IMR-90 (cell line): ENCODE data around the gene LIPG. TPM values are rescaled to one million over a fixed set of nuclear protein-coding genes. Genes with fewer than 3 reads are reported as not detected.

Experiments
- ATAC-seq: fragments of 200-7000 bp; cut with Tn5 transposase; 2 replicates; pipeline ENCODE4 v1.9.1; 2020; ENCODE audit warnings: low read depth, mild to moderate bottlenecking, moderate library complexity
- BruUV-seq: library from RNA; stranded (reverse); fragments of 400-500 nt; replicated peaks from 2 replicates; lab custom pipeline; 2021; lab: Mats Ljungman, UMichigan
- CTCF ChIA-PET: fragments of 300-600 bp; formaldehyde crosslinking; extraction: SDS; loops from one replicate; lab custom pipeline; 2021; ENCODE audit warnings: antibody characterized with exemption; lab: Yijun Ruan, JAX
- POLR2A ChIA-PET: fragments of 300-600 bp; sonication (Branson Sonifier 250); formaldehyde crosslinking; loops from one replicate; lab custom pipeline; 2022; ENCODE audit warnings: antibody characterized with exemption; ENCODE audit not compliant: unreplicated experiment; lab: Charles Lee
- DNase-seq: peaks from one replicate; pipeline ENCODE4 v3.0.0; 2013
- H2AFZ ChIP-seq: replicated peaks from 2 replicates; pipeline ENCODE3; 2013; ENCODE audit warnings: low read length, mild to moderate bottlenecking; ENCODE audit not compliant: poor library complexity
- H2AK5ac ChIP-seq: 2 replicates; pipeline ENCODE4 v1.6.1; 2013; ENCODE audit warnings: low read depth, low read length, inconsistent platforms
- H2AK9ac ChIP-seq: replicated peaks from 2 replicates; pipeline ENCODE3; 2013; ENCODE audit warnings: mild to moderate bottlenecking, low read depth, low read length, moderate library complexity; ENCODE audit not compliant: poor library complexity
- H2BK120ac ChIP-seq: 2 replicates; pipeline ENCODE4 v1.6.1; 2013; ENCODE audit warnings: low read depth, low read length, inconsistent platforms
- H2BK15ac ChIP-seq: 3 replicates; pipeline ENCODE4 v1.6.1; 2013; ENCODE audit warnings: low read depth, low read length, inconsistent platforms
- H2BK20ac ChIP-seq: 2 replicates; pipeline ENCODE4 v1.6.1; 2013; ENCODE audit warnings: low read depth, mild to moderate bottlenecking, inconsistent platforms, low read length, moderate library complexity
- H2BK5ac ChIP-seq: 2 replicates; pipeline ENCODE4 v1.6.1; 2013; ENCODE audit warnings: mild to moderate bottlenecking, low read depth, low read length, inconsistent platforms; ENCODE audit not compliant: poor library complexity, severe bottlenecking
- H3K14ac ChIP-seq: replicated peaks from 2 replicates; pipeline ENCODE4 v1.6.1; 2013; ENCODE audit warnings: low read depth, low read length, inconsistent platforms
- H3K18ac ChIP-seq: 2 replicates; pipeline ENCODE4 v1.6.1; 2013; ENCODE audit warnings: low read depth, low read length, control low read depth
- H3K23ac ChIP-seq: 2 replicates; pipeline ENCODE4 v1.6.1; 2013; ENCODE audit warnings: low read depth, low read length, inconsistent platforms
- H3K27ac ChIP-seq: 2 replicates; pipeline ENCODE4 v1.5.1; 2013; ENCODE audit warnings: mild to moderate bottlenecking, control low read depth, low read length; ENCODE audit not compliant: insufficient read depth
- H3K27me3 ChIP-seq: 2 replicates; pipeline ENCODE4 v1.6.1; 2013; ENCODE audit warnings: low read length; ENCODE audit not compliant: control insufficient read depth, insufficient read depth
- H3K36me3 ChIP-seq: 2 replicates; pipeline ENCODE4 v1.6.1; 2013; ENCODE audit warnings: low read length, mixed read lengths; ENCODE audit not compliant: control insufficient read depth, insufficient read depth
- H3K4ac ChIP-seq: 2 replicates; pipeline ENCODE4 v1.6.1; 2013; ENCODE audit warnings: low read depth, low read length, inconsistent platforms
- H3K4me1 ChIP-seq: 2 replicates; pipeline ENCODE4 v1.6.1; 2013; ENCODE audit warnings: low read length, mixed read lengths; ENCODE audit not compliant: control insufficient read depth, insufficient read depth
- H3K4me2 ChIP-seq: 2 replicates; pipeline ENCODE4 v1.6.1; 2013; ENCODE audit warnings: low read depth, mild to moderate bottlenecking, control low read depth, low read length, moderate library complexity
- H3K4me3 ChIP-seq: 2 replicates; pipeline ENCODE4 v1.5.1; 2013; ENCODE audit warnings: low read depth, mild to moderate bottlenecking, control low read depth, low read length, moderate library complexity; ENCODE audit not compliant: insufficient read depth
- H3K56ac ChIP-seq: 2 replicates; pipeline ENCODE4 v1.6.1; 2013; ENCODE audit warnings: low read length, inconsistent platforms; ENCODE audit not compliant: insufficient read depth; ENCODE audit errors: extremely low read depth
- H3K79me1 ChIP-seq, 2 experiments: 2 replicates each; pipeline ENCODE4 v1.6.1; 2013; ENCODE audit warnings: low read length in 2 of 2, inconsistent platforms in 1 of 2, low read depth in 1 of 2
- H3K9ac ChIP-seq: 2 replicates; pipeline ENCODE4 v1.6.1; 2013; ENCODE audit warnings: low read depth, low read length, control low read depth
- H3K9me1 ChIP-seq: 2 replicates; pipeline ENCODE4 v1.6.1; 2013; ENCODE audit warnings: low read length, inconsistent platforms; ENCODE audit not compliant: insufficient read depth
- H3K9me3 ChIP-seq: 2 replicates; pipeline ENCODE4 v1.6.1; 2013; ENCODE audit warnings: low read length; ENCODE audit not compliant: control insufficient read depth, insufficient read depth
- H4K20me1 ChIP-seq: 2 replicates; pipeline ENCODE4 v1.6.1; 2013; ENCODE audit warnings: low read length, inconsistent platforms; ENCODE audit not compliant: insufficient read depth
- H4K5ac ChIP-seq: 2 replicates; pipeline ENCODE4 v1.6.1; 2013; ENCODE audit warnings: mild to moderate bottlenecking, low read depth, low read length, control low read depth
- H4K8ac ChIP-seq, 2 experiments: 2 replicates each; pipeline ENCODE4 v1.6.1; 2013; ENCODE audit warnings: low read depth in 2 of 2, low read length in 2 of 2, control low read depth in 1 of 2, inconsistent platforms in 1 of 2
- H4K91ac ChIP-seq: 2 replicates; pipeline ENCODE4 v1.6.1; 2013; ENCODE audit warnings: low read depth, low read length, inconsistent platforms; ENCODE audit not compliant: insufficient read depth
- BHLHE40 ChIP-seq: fragments of 150-350 bp; IDR thresholded peaks from 2 replicates; pipeline ENCODE4 v1.6.1; 2016; ENCODE audit warnings: mild to moderate bottlenecking, low read depth, low read length
- CEBPB ChIP-seq: IDR thresholded peaks from 2 replicates; pipeline ENCODE4 v1.6.1; 2012; ENCODE audit warnings: low read depth, low read length, improper control_type of control experiment
- CHD1 ChIP-seq: IDR thresholded peaks from 2 replicates; pipeline ENCODE4 v1.6.1; 2012; ENCODE audit warnings: low read depth, low read length, improper control_type of control experiment
- ELK1 ChIP-seq: fragments of 150-350 bp; IDR thresholded peaks from 2 replicates; pipeline ENCODE4 v1.6.1; 2016; ENCODE audit warnings: low read depth, mild to moderate bottlenecking, low read length, moderate library complexity, borderline replicate concordance
- FOS ChIP-seq: fragments of 150-350 bp; IDR thresholded peaks from 2 replicates; pipeline ENCODE4 v1.6.1; 2016; ENCODE audit warnings: low read depth, low read length
- RAD21 ChIP-seq: IDR thresholded peaks from 2 replicates; pipeline ENCODE4 v1.6.1; 2012; ENCODE audit warnings: low read length, improper control_type of control experiment
- RFX5 ChIP-seq: IDR thresholded peaks from 2 replicates; pipeline ENCODE4 v1.8.0; 2012; ENCODE audit warnings: low read depth, mild to moderate bottlenecking, low read length, moderate library complexity
- SMC3 ChIP-seq: fragments of 150-350 bp; IDR thresholded peaks from 2 replicates; pipeline ENCODE4 v1.6.1; 2016; ENCODE audit warnings: low read depth, mild to moderate bottlenecking, antibody characterized with exemption, low read length, moderate library complexity
- USF2 ChIP-seq: fragments of 150-350 bp; IDR thresholded peaks from 2 replicates; pipeline ENCODE4 v1.6.1; 2017; ENCODE audit warnings: mild to moderate bottlenecking, antibody characterized with exemption, low read length, low read depth
- WGBS, 2 experiments: methylation state at CpG; one replicate each; pipeline versions ENCODE4 v1.1.5 to v1.1.7; 2013; ENCODE audit warnings: missing lambda C conversion rate in 2 of 2; ENCODE audit not compliant: insufficient read length in 1 of 2; ENCODE audit errors: extremely low coverage in 2 of 2; 5-methylcytosine and 5-hydroxymethylcytosine counted together
- dilution Hi-C: fragments of 300-500 bp; cut with HindIII; formaldehyde crosslinking; loops from one replicate; pipeline ENCODE4 v1.14.3; 2018; ENCODE audit warnings: low sequenced_read_pairs; ENCODE audit not compliant: unreplicated experiment
- in situ Hi-C: fragments of 300-500 bp; cut with MboI; formaldehyde crosslinking; loops from 3 replicates; pipeline ENCODE4 v1.14.3; 2019; ENCODE audit warnings: low sequenced_read_pairs, inconsistent platforms, mixed read lengths
- intact Hi-C: fragments of 100-400 bp; cut with micrococcal nuclease; formaldehyde crosslinking; loops from 2 replicates; pipeline ENCODE4 v1.10.0; 2022
- polyA plus RNA-seq, 3 experiments: library from polyadenylated mRNA; depleted of rRNA; stranded (reverse); fragments of >200 nt; gene quantifications; 2 replicates each; pipeline ENCODE4 v1.2.3, GENCODE V29; 2012; ENCODE audit warnings: low replicate concordance in 1 of 3
- total RNA-seq: library from RNA; depleted of rRNA; stranded (reverse); fragments of >200 nt; gene quantifications from 2 replicates; pipeline ENCODE4 v1.2.3, GENCODE V29; 2012

Gene LIPG
- total and polyA plus RNA-seq, 2 of the 4 experiments (the other 2 are of a cell fraction) = under 0.01 to 0.14 TPM

- Histone ChIP-seq H3K9me3 (no peaks in the 10 kb centered on the region), H3K27me3 (peaks cover 11% of the 10 kb centered on the region), H3K4me2 (no peak overlapping the region), H4K91ac (no peak overlapping the region), H3K9me1 (no peaks in the 10 kb centered on the region), H4K5ac (no peak overlapping the region), H2BK20ac (no peak overlapping the region), H3K18ac (no peak overlapping the region), H3K14ac (no peak overlapping the region), H2AFZ (no peak overlapping the region), H3K36me3 (no peaks in the 10 kb centered on the region), H3K56ac (no peak overlapping the region), H2BK15ac (no peak overlapping the region), H3K4ac (no peak overlapping the region), H3K4me1 (no peaks in the 10 kb centered on the region), H3K4me3 (no peak overlapping the region), H3K79me1 (no peaks in the 10 kb centered on the region), H2AK9ac (no peak overlapping the region), H4K20me1 (no peaks in the 10 kb centered on the region), H3K23ac (no peak overlapping the region), H2AK5ac (no peak overlapping the region), H3K9ac (no peak overlapping the region), H4K8ac (no peak overlapping the region), H3K27ac (no peak overlapping the region), H2BK5ac (no peak overlapping the region), H2BK120ac (no peak overlapping the region)
- BruUV-seq = no TSS peak
- ChIA-PET CTCF (no interaction called here), POLR2A (no interaction called here)
- in situ Hi-C loops (no loop called here), dilution Hi-C loops (no loop called here), intact Hi-C loops (no loop called here)
- TF ChIP-seq USF2 = no peak
- no peak for TF ChIP-seq FOS
- no peak for TF ChIP-seq RAD21
- TF ChIP-seq ELK1 = no peak
- no peak for TF ChIP-seq SMC3
- TF ChIP-seq BHLHE40 = no peak
- TF ChIP-seq CEBPB = no peak
- TF ChIP-seq CHD1 = no peak
- no peak for TF ChIP-seq RFX5
- ATAC-seq = no peak
- WGBS, 2 experiments = 80% methylated on average over 1 of the region's 6 CpGs; no CpG with 5 or more reads in 1 of the 2 experiments
- DNase-seq = no peak
Measured at GRCh38 chr18:49537232-49537896, 24.5 kb upstream of the LIPG start.
